GM03348 (cell line): ENCODE measurements around the gene BRICD5.
A peak's percentile ranks its signal among the peaks of the same experiment; 100 is the strongest.

Experiments used
- DNase-seq: peaks from one replicate; pipeline ENCODE4 v3.0.0; 2012; ENCODE audit warnings: low spot score

The BRICD5 gene

DNA sequence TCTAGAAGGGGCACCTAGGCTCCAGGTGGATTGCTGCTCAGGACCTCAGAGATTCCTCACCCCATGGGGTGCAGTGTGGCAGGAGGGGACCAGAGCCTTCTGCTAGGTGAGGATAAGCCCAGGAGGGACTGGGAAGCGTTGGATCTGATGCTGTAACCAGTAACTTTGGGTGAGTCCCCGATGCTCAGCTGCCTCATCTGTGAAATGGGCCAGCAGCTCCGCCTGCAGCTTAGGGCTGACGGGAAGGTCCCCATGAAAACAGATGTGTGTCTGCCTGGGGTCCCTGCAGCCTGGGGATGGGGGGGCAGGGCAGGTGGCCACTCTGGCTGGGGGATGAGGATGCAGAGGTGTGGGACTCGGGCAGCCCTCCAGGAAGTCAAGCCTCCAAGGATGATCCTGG is 11.6 kb downstream of the BRICD5 start:
- no peak for DNase-seq

DNA sequence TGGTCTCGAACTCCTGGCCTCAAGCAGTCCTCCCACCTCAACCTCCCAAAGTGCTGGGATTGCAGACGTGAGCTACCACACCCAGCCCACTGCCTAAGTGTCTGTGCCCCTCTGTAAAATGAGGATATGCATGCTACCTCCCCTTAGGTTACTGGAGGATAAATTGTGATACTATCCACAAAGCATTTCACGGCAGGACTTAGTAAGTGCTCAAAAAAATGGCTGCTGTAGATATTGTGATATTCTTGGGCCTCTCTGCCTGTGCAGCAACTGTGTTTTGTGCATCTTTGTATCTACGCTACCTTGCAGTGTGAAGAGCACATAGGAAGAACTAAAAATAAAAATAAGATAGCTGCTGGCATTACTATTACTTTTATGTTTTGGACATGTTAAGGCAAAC is 12.4 kb downstream of the BRICD5 start:
- DNase-seq = no peak

DNA sequence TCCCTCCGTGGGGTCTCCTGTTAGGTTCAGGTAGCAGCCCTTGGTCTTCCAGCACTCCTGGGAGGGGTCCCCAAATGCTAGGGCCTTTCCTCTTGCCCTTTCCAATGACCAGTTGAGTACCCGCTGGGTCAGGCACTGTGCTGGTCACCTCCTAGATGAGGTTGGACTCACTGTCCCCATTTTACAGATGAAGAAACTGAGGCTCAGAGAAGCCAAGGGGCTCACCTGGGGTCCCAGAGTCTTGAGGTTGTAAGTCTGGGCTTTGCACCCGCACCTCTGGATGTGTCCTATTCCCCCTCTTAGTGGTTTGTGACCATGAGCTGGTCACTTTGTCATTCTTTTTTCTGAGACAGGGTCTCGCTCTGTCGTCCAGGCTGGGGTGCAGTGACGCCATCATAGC is 12.9 kb downstream of the BRICD5 start:
- no peak for DNase-seq

DNA sequence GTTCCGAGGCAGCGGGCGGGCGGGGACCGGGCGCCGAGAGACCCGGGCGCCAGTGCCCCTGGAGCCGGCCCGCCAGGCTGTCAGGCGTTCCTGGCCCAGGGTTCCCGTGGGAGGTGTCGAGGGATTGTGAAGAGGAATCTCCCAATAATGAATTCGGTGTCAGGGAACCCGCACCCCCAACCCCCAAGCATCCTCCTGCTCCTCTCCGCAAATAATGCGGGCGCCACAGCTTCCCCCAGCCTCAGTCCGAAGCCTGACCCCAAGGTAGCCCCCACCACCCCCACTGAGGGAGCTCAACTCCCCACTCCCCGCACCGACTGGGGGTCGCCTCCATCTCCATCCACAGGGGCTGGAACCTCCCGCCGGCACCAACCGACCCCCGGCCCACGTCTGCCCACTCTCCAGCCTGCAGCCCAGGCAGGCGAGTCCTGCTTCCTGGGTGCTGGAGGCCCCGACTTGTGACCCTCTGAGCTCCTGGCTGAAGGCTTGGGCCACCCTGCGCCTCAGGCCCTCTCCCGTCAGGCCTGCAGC is 13.6 kb downstream of the BRICD5 start:
- no peak for DNase-seq

DNA sequence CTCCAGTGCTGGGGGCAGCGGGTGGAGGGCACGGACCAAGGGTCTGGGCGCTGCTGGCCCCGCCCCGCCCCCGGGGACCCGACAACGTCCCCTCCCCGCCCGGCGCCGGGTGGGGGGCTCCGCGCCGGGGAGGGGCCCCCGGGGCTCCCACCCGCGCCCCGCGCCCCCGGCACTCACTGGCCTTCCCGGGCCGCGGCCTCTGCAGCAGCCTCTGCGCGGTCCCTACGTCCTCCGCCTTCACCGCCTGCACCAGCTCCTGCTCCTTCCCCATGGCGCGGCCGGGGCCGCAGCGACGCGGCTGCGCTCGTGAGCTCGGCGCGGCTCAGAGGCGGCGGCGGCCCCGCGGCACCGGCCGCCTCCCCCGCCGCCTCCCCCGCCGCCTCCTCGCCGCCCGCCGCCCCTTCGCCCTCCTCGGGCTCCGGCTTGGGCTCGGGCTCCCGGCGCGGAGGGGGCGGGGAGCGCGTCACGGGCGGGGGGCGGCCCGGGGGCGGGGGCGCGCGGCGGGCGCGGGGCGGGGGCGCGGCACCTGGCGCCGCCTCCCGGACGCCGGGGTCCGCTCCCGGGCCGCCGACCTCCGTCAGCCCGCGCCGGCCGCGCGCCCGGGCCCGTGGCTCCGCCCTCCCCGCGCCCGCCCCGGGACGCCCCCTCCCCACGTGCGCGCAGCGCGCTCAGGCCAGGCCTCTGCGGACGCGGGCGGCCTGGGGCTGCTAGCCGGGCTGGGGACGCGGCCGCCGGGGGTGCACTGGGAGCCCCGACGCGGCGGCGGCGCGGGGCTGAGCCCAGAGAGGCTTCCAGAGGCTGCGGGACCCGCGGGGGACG is 14.3 kb downstream of the BRICD5 start, which contains the start of gene CASKIN1:
CASKIN1 (minus strand) TSS at position 444 of the 819 bp plus-strand sequence; CDS start at position 271, 173 bp downstream.
- DNase-seq = peak; percentile 55

DNA sequence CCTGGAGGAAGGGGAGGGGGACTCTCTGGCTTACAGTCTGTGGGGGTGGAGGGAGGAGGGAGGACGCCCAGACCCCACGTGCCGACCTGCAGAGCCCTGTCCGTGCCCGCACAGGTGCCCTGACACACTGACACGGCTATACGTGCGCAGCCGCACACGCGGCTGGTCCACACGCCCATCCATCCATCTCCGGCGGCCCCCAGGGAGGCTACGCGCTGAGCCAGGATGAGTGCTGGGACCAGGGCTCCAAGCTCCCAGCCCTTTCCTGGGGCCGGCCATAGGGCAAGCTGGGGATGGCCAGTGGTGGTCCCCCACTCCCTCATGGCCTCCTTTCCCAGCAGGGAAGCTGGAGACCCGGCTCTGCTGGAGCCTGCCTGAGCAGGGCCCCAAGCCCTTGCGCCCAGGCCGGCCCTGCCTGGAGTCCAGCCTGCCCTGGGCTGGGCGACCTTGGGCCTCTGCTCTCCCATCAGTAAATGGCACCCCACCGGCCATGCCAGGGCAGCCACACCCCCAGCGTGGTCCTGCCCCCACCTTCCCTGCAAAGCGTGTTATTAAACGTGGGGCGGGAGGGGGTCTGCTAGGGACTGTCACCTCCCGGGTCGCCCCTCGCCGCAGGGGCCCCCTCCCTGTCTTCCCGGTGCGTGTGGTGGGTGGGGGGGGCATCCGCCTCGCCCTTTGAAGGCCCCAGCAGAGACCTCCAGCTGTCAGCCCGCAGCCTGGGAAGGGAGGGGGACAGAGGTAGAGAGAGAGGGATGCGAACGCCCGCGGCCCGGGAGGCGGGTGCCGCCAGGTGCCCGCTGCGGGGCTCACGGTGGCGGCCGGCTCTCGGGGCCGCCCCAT is 15.1 kb downstream of the BRICD5 start:
- DNase-seq = no peak

DNA sequence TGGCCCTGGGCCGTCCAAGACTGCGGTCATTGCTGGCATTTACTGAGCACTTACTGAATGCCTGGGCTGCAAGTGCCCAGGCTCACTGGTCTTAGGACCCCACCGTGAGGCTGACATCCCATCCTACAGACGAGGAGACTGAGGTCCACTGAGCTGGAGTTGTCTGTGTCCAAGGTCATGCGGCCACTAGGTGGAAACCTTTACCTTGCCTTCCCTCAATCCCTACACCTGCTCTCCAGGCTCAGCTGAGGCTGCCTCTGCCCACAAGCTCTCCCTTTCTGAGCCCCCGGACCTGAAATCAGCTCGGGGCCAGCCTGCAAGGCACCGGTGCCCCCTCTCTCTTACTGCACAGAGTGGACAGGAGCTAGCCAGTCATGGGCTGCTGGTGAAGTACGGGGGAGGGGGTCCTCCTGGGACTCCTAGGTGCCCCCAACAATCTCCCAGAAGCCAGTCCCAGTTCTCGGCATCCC is 15.8 kb downstream of the BRICD5 start:
- DNase-seq = peak; percentile 37

DNA sequence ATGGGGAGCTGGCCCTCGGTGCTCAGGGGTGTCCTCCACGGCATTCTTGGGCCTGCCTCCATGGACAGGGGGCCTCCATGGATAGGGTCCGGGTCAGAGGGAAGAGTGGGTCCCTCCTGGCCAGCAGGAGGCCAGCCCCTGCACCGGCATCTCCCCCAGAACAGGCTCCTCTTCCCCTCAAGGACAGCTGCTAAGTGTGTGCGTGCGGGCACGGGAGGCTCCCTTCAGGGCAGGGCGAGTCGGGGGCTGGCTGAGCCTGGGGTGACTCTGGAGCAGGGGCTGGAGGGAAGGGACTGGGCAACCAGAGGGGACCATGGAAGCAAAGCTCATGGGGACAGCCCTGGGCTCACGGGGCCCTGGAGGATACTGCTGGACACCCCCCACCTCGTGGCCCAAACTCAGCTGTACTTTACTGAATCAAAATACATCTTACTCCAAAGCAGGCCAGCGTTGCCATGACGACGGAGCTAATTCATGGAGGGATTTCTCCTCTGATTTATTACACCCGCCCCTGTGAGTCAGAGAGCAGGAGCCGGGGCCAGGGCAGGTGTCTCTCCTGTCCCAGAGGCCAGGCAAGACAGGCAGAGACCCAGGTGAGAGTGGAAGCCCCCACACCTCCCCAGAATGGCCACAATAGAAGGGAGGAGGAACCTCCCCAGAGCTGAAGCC is 16.4 kb downstream of the BRICD5 start:
- DNase-seq = no peak

DNA sequence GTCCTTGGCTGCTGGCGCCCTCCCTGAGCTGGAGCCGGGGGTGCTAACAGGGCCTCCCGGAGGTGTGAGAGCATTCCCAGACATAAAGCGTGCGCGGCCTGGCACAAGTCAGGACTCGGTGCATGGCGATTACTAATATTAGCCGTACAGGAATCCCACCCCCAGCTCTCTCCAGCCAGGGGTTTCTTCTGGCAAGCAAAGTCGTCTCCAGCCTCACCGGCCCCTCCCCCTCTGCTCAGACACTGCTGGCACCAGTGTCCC is 19.3 kb downstream of the BRICD5 start:
- no peak for DNase-seq

DNA sequence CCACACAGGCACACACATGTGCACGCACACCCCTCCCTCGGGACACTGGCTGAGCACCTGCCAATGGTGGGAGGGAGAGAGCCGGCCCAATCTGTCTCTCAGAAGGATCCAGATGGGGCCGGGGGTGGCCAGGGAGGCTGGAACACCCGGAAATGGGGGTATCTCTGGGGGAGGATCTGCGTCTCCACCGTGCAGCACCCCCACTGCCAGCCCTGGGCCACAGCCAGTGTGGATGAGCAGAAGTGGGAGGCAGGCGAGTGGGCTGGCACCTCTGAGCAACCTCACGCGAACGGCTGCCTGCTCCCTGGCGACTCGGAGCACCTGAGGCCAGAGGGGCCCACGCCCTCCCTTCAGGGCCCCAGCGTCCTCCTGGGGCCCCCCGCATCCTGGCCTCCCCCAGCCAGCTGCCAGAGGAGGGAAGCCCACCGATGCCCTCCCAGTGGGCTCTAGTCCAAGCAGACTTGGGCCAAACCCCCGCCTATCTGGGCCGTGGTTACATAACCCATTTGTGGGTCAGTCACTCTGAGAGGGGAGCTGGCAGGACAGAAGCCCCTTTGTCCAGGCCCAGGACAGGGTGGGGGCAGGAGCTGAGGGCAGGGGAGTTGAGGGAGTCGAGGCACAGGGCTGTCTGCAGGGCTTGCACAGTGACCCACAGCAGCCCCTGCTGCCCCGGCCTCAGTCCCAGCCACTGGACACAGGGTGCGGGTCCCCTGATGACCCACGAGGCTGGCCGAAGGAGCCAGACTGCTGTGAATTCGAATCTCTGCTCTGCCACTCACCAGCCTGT is 19.8 kb downstream of the BRICD5 start:
- no peak for DNase-seq

DNA sequence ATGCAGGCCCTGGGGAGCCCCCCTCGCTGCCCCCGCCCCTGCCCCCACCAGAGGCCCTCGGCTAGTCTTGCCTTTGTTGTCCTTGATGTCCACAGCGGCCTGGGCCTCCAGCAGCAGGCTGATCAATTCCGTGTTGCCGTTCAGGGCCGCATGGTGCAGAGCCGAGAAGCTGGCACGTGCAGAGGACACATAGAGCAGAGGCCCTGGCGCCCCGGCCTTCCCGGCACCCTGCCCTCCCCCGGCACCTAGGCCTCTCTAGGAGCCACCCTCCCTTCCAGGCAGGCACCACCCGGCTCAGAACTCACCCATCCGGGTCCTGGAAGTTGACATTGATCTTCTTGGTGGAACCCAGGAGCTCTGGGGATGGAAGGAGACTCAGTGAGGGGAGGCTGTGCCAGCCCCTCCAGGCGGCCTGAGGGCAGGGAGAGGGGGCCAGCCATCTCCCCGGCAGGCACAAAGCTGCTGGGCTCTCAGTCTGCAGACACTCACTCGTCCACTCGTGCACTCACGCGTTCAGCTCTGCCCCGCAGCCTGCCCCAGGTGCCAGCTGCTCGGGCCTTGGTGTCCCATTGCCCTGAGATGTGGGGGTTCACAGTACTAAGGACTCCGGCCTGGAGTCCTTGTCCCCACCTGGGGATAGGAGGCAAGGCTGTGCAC is 20.5 kb downstream of the BRICD5 start:
- no peak for DNase-seq

DNA sequence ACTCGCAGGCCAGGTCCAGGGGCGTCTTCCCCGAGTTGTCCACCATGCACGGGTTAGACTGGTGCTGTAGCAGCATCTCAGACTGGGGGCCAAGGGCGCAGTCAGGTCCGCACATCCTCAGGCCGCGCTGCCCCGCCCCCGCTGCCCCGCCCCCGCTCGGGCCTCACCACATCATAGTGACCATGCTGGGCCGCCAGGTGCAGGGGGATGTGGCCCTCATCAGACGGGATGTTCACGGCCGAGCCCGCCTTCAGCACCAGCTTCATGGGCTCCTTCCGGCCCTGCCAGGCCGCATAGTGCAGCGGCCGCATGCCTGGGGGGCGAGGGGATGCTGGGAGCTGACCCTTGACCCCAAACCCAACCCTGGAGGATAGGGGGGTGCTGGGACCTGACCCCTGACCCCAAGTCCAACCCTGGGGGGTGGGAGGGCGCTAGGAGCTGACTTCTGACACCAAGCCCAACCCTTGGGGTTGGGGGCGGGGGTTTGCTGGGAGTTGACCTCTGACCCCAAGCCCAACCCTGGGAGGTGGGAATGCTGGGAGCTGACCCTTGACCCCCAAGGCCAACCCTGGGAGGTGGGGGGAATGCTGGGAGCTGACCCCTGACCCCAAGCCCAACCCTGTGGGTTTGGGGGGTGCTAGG is 21.3 kb downstream of the BRICD5 start:
- DNase-seq = no peak

DNA sequence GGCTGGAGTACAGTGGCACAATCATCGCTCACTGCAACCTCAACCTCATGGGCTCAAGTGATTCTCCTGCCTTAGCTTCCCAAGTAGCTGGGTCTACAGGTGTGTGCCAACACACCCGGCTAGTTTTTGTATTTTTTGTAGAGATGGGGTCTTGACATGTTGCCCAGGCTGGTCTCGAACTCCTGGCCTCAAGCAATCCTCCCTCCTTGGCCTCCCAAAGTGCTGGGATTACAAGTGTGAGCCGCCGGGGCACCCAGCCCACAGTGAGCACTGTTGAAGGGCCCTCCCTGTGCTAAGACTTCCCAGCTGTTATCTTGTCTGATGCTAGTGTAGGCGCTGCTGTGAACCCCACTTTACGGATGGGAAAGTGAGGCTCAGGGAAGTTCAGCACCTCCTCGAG is 22.3 kb downstream of the BRICD5 start:
- no peak for DNase-seq

DNA sequence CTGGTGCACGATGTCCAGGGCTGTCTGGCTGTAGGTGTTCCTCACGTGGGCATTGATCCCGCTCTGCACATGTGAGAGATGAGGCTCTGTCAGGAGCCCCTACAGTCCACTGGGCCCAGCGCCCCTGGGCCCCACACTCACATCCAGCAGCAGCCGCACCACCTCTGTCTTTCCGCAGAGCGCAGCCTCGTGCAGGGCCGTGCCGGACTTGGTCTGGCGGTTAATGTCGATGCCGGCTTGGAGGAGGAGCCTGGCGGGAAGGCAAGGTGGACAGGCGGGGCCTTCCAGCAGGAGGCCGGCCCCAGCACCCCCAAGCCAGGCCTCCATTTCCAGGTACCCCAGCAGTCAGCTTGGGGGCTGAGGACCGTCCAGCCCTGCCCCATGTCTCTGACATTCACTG is 23.5 kb downstream of the BRICD5 start:
- DNase-seq = no peak

DNA sequence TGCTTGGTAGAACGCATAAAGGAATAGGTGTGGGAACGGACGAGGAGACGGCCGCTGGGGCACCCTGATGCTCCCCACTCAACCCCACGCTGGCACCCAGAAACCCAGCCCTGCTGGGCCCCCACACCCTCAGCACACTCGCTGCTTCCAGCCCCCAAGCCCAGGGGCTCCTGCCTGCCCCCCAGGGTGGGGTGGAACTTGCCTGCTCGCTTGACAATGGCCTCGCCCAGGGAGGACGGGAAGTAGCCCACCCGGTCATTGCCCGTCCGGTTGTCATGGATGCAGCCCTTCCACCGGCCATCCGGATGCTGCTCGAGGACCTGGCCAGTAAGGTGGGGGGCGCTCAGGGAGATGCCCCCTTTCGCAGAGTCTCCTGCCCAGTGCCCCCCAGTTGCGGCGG is 24.2 kb downstream of the BRICD5 start:
- no peak for DNase-seq

DNA sequence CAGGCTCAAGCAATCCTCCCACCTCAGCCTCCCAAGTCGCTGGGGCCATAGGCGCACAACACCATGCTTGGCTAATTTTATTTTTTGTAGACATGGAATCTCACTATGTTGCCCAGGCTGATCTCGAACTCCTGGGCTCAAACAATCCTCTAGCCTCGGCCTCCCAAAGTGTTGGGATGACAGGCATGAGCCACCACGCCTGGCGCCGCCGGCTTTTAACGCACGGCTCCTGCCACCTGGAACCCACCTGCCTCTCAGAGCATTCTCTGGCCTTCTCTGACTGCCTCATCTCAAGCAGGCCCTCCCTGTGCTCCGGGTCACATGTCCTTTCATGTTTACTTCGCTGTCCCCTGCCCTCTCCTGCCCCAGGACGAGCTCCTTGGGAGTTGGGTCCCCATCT is 24.6 kb downstream of the BRICD5 start:
- no peak for DNase-seq

DNA sequence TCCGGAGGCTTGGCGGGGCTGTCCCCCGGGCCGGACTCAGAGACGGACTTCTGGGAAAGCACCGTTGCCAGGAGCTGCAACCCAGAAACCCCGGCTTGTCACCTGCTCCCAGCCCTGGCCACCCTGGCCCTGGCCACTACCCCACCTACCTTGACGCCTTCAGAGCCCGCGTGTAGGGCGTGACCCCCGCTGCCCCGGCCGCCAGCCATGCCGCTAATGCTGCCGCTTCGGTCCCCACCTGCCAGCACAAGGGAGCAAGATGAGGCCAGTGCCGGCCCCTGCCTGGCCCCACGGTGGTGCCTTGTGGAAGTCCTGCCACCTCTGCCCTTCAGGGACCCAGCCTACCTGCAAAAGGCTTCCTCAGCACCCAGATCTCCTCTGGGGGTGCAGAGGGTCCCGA is 25.7 kb downstream of the BRICD5 start:
- no peak for DNase-seq

DNA sequence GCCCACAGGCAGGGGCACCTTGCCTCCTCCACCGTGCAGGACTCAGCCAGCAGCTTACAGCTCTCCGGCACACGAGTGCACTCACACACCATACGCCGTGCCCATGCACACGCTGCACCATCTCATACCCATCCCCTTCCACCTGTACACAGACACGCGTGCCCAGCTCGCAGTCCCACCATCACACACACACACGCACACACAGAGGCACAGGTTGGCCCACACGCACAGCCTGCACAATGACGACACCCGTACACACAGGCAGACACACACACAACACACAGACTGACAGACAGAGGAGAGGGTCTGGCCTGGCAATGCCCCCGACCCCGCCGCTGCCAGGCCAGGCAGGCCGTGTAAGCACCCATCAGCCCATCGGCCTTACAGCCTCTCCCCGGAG is 26.3 kb downstream of the BRICD5 start:
- no peak for DNase-seq

DNA sequence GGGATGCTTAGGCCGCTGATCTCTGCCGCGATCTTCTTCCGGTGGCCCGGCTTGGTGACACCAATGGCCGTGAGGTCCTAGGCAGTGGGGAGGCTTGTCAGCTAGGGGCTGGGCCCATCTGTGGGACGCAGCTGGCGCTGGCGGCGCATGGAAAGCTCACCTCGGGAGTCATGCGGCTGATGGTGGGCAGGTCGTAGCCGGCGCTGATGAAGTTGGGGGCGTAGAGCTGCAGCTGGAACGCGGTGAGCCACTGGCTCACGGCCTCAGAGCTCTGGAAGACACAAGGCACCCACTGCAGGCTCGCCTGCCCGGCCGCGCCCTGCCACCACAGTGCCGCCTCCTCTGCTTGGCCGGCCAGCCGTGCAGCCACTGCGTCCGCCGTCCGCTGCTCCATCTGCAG is 27.0 kb downstream of the BRICD5 start:
- DNase-seq = no peak

DNA sequence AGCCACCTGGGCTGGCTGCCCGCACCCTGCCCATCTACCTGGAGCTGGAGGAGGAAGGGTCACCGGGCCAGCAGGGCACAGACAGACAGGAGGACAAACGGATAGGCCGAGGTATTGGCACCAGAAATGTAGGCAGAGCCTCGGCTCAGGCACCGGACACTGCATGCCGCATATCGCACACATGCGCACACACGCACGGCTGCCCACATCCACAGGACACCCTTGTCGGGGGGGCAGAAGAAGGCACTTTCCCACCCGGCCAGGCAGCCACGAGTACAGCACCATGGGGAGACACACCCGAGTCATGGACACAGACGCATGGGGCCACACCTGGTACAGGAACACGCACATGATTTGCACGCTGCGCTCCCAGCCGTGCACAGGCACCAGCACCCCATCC is 28.7 kb downstream of the BRICD5 start:
- DNase-seq = no peak
